Left renal cortex interstitium (tissue), 4 donors: ENCODE results near the gene NEAT1. TPM values are rescaled to one million over a fixed set of nuclear protein-coding genes. Genes with fewer than 3 reads are reported as not detected.
A peak's percentile ranks its signal among the peaks of the same experiment; 100 is the strongest.

Source experiments
- DNase-seq, 4 donors: peaks; one replicate each; pipeline ENCODE4 v3.0.0-alpha.2; 2013; ENCODE audit warnings: low read depth in 4 of 4, low spot score in 2 of 4, missing footprints in 1 of 4
- polyA plus RNA-seq, 4 donors: library from polyadenylated mRNA; unstranded; fragments of 120-200 nt; gene quantifications; one replicate each; pipeline ENCODE4 v1.2.1, GENCODE V29; 2013; ENCODE audit not compliant: insufficient read length in 4 of 4

The NEAT1 gene
- polyA plus RNA-seq = 100 to 1,000 TPM in 3 of 4 donors, 10 to 100 TPM in 1; 71.3 to 336 (median 211) TPM

- peak; percentile 86 to 91 (median 87) for DNase-seq
Observed at GRCh38 chr11:65422633-65423515, at the start of gene NEAT1. NEAT1 (plus strand) TSS chr11:65422798.

- no peak for DNase-seq
Observed at GRCh38 chr11:65373839-65374580, 48.6 kb upstream of the NEAT1 start.

- no peak for DNase-seq
Observed at GRCh38 chr11:65375012-65375411, 47.6 kb upstream of the NEAT1 start.

- no peak for DNase-seq
Observed at GRCh38 chr11:65376138-65376713, 46.4 kb upstream of the NEAT1 start.

- DNase-seq = no peak
Observed at GRCh38 chr11:65377036-65377435, 45.6 kb upstream of the NEAT1 start.

- no peak for DNase-seq
Observed at GRCh38 chr11:65377777-65378176, 44.8 kb upstream of the NEAT1 start.

- DNase-seq = no peak
Observed at GRCh38 chr11:65378208-65378927, 44.2 kb upstream of the NEAT1 start.

GRCh38 chr11:65378928-65379638 is 43.5 kb upstream of the NEAT1 start:
- DNase-seq = no peak

GRCh38 chr11:65379698-65380459 is 42.7 kb upstream of the NEAT1 start:
- no peak for DNase-seq

GRCh38 chr11:65380460-65381119 is 42.0 kb upstream of the NEAT1 start:
- DNase-seq = no peak

- DNase-seq = no peak
Observed at GRCh38 chr11:65381716-65382032, 40.9 kb upstream of the NEAT1 start.

- DNase-seq = peak in 3 of 4 donors; percentile 71 to 77 (median 75)
Observed at GRCh38 chr11:65382033-65382803, 40.4 kb upstream of the NEAT1 start, which contains the start of gene SLC25A45. SLC25A45 (minus strand) TSS chr11:65382646; CDS start chr11:65381951, 695 bp downstream.

GRCh38 chr11:65382804-65383368 is 39.7 kb upstream of the NEAT1 start:
- no peak for DNase-seq

GRCh38 chr11:65383778-65384177 is 38.8 kb upstream of the NEAT1 start:
- DNase-seq = no peak

- DNase-seq = no peak
Observed at GRCh38 chr11:65384301-65384889, 38.2 kb upstream of the NEAT1 start.

- DNase-seq = peak in 2 of 4 donors; percentile 68 to 80
Observed at GRCh38 chr11:65386307-65387140, 36.1 kb upstream of the NEAT1 start, which contains the start of gene FRMD8. FRMD8 (plus strand) TSS chr11:65386637; CDS start chr11:65387037, 400 bp downstream.
